Measurements from ENCODE around the gene MRPL48.

MRPL48 gene

GRCh38 chr11:73889536-73889935 is 101.9 kb downstream of the MRPL48 start:
- H3K4me3 ChIP-seq = no peak overlapping the region
- H3K27ac ChIP-seq = no peak overlapping the region
- DNase-seq (ENCODE audit: low spot score) = no peak
- TF ChIP-seq CTCF (IDR thresholded peaks at IDR 0.05) = no peak

- no peak for DNase-seq (ENCODE audit: low spot score)
- Histone ChIP-seq H3K4me3 (no peak overlapping the region), H3K27ac (no peak overlapping the region)
- TF ChIP-seq CTCF (IDR thresholded peaks at IDR 0.05) = no peak
Measured at GRCh38 chr11:73893041-73893440, 105.4 kb downstream of the MRPL48 start.

- DNase-seq (ENCODE audit: low spot score) = no peak
- no peak for TF ChIP-seq CTCF (IDR thresholded peaks at IDR 0.05)
- H3K27ac ChIP-seq = no peak overlapping the region
- no peak overlapping the region for H3K4me3 ChIP-seq
Measured at GRCh38 chr11:73894725-73895335, 107.2 kb downstream of the MRPL48 start.

GRCh38 chr11:73902303-73902702 is 114.6 kb downstream of the MRPL48 start:
- no peak for DNase-seq (ENCODE audit: low spot score)
- Histone ChIP-seq H3K27ac (no peak overlapping the region), H3K4me3 (no peak overlapping the region)
- no peak for TF ChIP-seq CTCF (IDR thresholded peaks at IDR 0.05)

GRCh38 chr11:73907191-73907590 is 119.5 kb downstream of the MRPL48 start:
- TF ChIP-seq CTCF (IDR thresholded peaks at IDR 0.05) = no peak
- no peak for DNase-seq (ENCODE audit: low spot score)

GRCh38 chr11:73912026-73912425 is 124.4 kb downstream of the MRPL48 start:
- no peak for TF ChIP-seq CTCF (IDR thresholded peaks at IDR 0.05)
- no peak overlapping the region for H3K4me3 ChIP-seq
- H3K27ac ChIP-seq = no peak overlapping the region
- no peak for DNase-seq (ENCODE audit: low spot score)

More at GRCh38 chr11:73907191-73907590, 119.5 kb downstream of the MRPL48 start:
- no peak overlapping the region for H3K27ac ChIP-seq
- H3K4me3 ChIP-seq = no peak overlapping the region

- H3K27ac ChIP-seq = no peak overlapping the region
- no peak overlapping the region for H3K4me3 ChIP-seq
- TF ChIP-seq CTCF (IDR thresholded peaks at IDR 0.05) = no peak
- DNase-seq (ENCODE audit: low spot score) = no peak
Measured at GRCh38 chr11:73913472-73913871, 125.8 kb downstream of the MRPL48 start.

All from coronary artery (tissue), 2 donors.